Gastrocnemius medialis (tissue), 4 donors: ENCODE measurements around the gene TUBGCP3.

Experiments used
- CTCF ChIP-seq, 5 experiments: fragments of 450-650 bp in 3 of 5; fragments of 200-600 bp in 2 of 5; sonication (generic) in 2 of 5; IDR thresholded peaks in 4 of 5; conservative IDR thresholded peaks in 1 of 5; 1 replicate in 4 of 5; 2 replicates in 1 of 5; pipeline ENCODE4 v1.5.1; 2016 to 2019; ENCODE audit warnings: antibody characterized with exemption in 5 of 5, mild to moderate bottlenecking in 3 of 5, moderate library complexity in 3 of 5
- POLR2A ChIP-seq, 2 donors: fragments of 450-650 bp; IDR thresholded peaks; one replicate each; pipeline ENCODE4 v1.6.1; 2017; ENCODE audit warnings: antibody characterized with exemption in 2 of 2, mild to moderate bottlenecking in 2 of 2, moderate library complexity in 2 of 2

- TF ChIP-seq CTCF (IDR thresholded peaks at IDR 0.05 in 4 of 5, conservative IDR thresholded peaks at IDR 0.05 in 1 of 5) (no peak), POLR2A (IDR thresholded peaks at IDR 0.05) (no peak)
These were observed 38.2 kb upstream of the TUBGCP3 start for GRCh38 chr13:112626124-112626523.
